ENCODE results near the gene BRMS1.

- TF ChIP-seq CTCF (IDR thresholded peaks at IDR 0.05; ENCODE audit: low read length): no peak
- no peak for TF ChIP-seq EZH2 (optimal IDR thresholded peaks at IDR 0.05; ENCODE audit: low read depth, low read length)
Observed at GRCh38 chr11:66365711-66366619, 21.1 kb upstream of the BRMS1 start.

Data from MM.1S (cell line).